ENCODE data around the gene COL6A5.

GRCh38 chr3:130509008-130509407, 163.5 kb downstream of the COL6A5 start:
- TF ChIP-seq CTCF (IDR thresholded peaks at IDR 0.05 in 2 of 3, conservative IDR thresholded peaks at IDR 0.05 in 1 of 3; ENCODE audit: borderline replicate concordance in 1 of 3, insufficient read depth in 1 of 3, low read depth in 2 of 3, low read length in 2 of 3) (no peak), POLR2A (IDR thresholded peaks at IDR 0.05; ENCODE audit: borderline replicate concordance, extremely low read depth, insufficient read depth, insufficient read length) (no peak), POLR2AphosphoS5 (IDR thresholded peaks at IDR 0.05; ENCODE audit: low read depth, low read length) (no peak), ZNF274 (IDR thresholded peaks at IDR 0.05; ENCODE audit: low read depth, low read length) (no peak), JUND (IDR thresholded peaks at IDR 0.05) (no peak), RAD21 (IDR thresholded peaks at IDR 0.05; ENCODE audit: low read depth) (no peak), CEBPB (IDR thresholded peaks at IDR 0.05; ENCODE audit: low read depth) (no peak), YY1 (IDR thresholded peaks at IDR 0.05; ENCODE audit: extremely low read depth, insufficient replicate concordance, low read depth, low read length) (no peak), SIN3A (IDR thresholded peaks at IDR 0.05; ENCODE audit: low read depth) (no peak), MAX (IDR thresholded peaks at IDR 0.05) (no peak), EZH2 (IDR thresholded peaks at IDR 0.05) (no peak)
